GM18861 (cell line): ENCODE measurements around the gene POLR2H.

ENCODE experiments used
- ATAC-seq: cut with Tn5 transposase; IDR thresholded peaks from one replicate; pipeline ENCODE4 v1.9.1; 2021; ENCODE audit not compliant: unreplicated experiment

The POLR2H gene

GRCh38 chr3:184386047-184386806 lies 24.7 kb downstream of the POLR2H start:
- no peak for ATAC-seq

- ATAC-seq: no peak
These were observed 25.7 kb downstream of the POLR2H start for GRCh38 chr3:184387174-184387714.

GRCh38 chr3:184388164-184388935 lies 26.8 kb downstream of the POLR2H start:
- ATAC-seq: no peak

- ATAC-seq: no peak
These were observed 27.4 kb downstream of the POLR2H start for GRCh38 chr3:184388936-184389230.

- ATAC-seq: no peak
These were observed 27.9 kb downstream of the POLR2H start for GRCh38 chr3:184389384-184389783.

GRCh38 chr3:184389935-184390528 lies 28.5 kb downstream of the POLR2H start:
- no peak for ATAC-seq

- ATAC-seq: no peak
These were observed 29.8 kb downstream of the POLR2H start for GRCh38 chr3:184391266-184391665.

GRCh38 chr3:184395320-184395660 lies 33.8 kb downstream of the POLR2H start:
- ATAC-seq: no peak

GRCh38 chr3:184399410-184399809 lies 37.9 kb downstream of the POLR2H start:
- no peak for ATAC-seq

- no peak for ATAC-seq
These were observed 43.8 kb downstream of the POLR2H start for GRCh38 chr3:184405075-184406030.

GRCh38 chr3:184409331-184409926 lies 47.9 kb downstream of the POLR2H start:
- ATAC-seq: no peak

GRCh38 chr3:184409946-184410500 lies 48.5 kb downstream of the POLR2H start:
- ATAC-seq: no peak

- ATAC-seq: no peak
These were observed 53.1 kb downstream of the POLR2H start for GRCh38 chr3:184414418-184415202.

- ATAC-seq: no peak
These were observed 53.6 kb downstream of the POLR2H start for GRCh38 chr3:184415203-184415490.

GRCh38 chr3:184417619-184418327 lies 56.3 kb downstream of the POLR2H start:
- ATAC-seq: peak; percentile 64
